Fibroblast of pulmonary artery (primary cell): ENCODE results near the gene CAMK1.

Source experiments
- DNase-seq: peaks from one replicate; pipeline ENCODE4 v3.0.0-alpha.2; 2010; ENCODE audit warnings: low read depth
- H3K4me3 ChIP-seq: replicated peaks from 2 replicates; pipeline ENCODE4 v1.5.1; 2011; ENCODE audit warnings: low read depth, mild to moderate bottlenecking, control low read depth, low read length, moderate library complexity
- TF ChIP-seq, protein P1 (sequence below): IDR thresholded peaks from 2 replicates; pipeline ENCODE4 v1.5.1; 2011; ENCODE audit warnings: mild to moderate bottlenecking, control low read depth, low read length, inconsistent platforms; ENCODE audit errors: missing control alignments

The CAMK1 gene

DNA sequence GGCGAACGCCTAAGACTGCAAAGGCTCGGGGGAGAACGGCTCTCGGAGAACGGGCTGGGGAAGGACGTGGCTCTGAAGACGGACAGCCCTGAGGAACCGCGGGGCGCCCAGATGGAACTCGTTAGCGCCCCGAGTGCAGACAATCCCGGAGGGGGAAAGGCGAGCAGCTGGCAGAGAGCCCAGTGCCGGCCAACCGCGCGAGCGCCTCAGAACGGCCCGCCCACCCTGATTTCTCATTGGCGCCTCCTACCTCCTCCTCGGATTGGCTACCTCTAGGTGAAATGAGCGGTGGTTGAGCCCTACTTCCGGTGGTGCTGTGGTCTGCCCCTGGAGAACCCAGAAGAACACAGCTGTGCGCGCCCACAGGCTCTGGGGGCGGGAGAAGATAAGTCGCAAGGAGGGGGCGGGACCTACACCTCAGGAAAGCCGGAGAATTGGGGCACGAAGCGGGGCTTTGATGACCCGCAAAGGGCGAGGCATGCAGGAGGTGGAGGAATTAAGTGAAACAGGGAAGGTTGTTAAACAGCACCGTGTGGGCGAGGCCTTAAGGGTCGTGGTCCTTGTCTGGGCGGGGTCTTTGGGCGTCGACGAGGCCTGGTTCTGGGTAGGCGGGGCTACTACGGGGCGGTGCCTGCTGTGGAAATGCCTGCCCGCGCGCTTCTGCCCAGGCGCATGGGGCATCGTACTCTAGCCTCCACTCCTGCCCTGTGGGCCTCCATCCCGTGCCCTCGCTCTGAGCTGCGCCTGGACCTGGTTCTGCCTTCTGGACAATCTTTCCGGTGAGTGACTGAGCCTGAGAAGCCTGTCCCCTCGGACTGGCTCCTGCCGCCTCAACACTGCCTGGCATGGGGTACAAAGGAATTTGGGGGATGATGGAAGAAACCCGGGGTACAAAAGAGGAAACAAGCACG is 19.8 kb downstream of the CAMK1 start, which contains the start of gene OGG1:
Gene OGG1, plus strand, starts transcription at position 308 of the 911 bp plus-strand sequence. Its CDS starts 335 bp downstream, at position 643.
- peak; percentile 98 for DNase-seq
- peak within 1 kb of the TSS; percentile 68 for H3K4me3 ChIP-seq
- TF ChIP-seq, protein P1, sequence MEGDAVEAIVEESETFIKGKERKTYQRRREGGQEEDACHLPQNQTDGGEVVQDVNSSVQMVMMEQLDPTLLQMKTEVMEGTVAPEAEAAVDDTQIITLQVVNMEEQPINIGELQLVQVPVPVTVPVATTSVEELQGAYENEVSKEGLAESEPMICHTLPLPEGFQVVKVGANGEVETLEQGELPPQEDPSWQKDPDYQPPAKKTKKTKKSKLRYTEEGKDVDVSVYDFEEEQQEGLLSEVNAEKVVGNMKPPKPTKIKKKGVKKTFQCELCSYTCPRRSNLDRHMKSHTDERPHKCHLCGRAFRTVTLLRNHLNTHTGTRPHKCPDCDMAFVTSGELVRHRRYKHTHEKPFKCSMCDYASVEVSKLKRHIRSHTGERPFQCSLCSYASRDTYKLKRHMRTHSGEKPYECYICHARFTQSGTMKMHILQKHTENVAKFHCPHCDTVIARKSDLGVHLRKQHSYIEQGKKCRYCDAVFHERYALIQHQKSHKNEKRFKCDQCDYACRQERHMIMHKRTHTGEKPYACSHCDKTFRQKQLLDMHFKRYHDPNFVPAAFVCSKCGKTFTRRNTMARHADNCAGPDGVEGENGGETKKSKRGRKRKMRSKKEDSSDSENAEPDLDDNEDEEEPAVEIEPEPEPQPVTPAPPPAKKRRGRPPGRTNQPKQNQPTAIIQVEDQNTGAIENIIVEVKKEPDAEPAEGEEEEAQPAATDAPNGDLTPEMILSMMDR: no peak

DNA sequence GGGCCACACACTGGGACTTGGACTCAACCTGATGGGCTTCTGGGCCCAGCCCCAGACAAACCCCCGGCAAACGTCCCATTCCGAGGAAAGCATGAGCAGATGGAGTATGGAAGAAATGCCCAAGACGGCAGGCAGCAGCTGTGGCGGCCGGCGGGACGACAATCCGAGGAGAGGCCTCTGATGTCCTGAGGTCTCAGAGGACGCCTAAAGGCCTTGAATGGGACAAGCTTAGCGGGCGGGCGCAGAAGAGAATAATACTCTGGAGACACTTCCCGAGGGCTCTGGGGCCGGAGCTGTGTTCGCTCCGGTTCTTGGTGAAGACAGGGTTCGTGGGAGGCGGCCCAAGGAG is 20.5 kb downstream of the CAMK1 start:
- H3K4me3 ChIP-seq: peak overlapping the region; percentile 68
- TF ChIP-seq, protein P1: no peak
- no peak for DNase-seq

DNA sequence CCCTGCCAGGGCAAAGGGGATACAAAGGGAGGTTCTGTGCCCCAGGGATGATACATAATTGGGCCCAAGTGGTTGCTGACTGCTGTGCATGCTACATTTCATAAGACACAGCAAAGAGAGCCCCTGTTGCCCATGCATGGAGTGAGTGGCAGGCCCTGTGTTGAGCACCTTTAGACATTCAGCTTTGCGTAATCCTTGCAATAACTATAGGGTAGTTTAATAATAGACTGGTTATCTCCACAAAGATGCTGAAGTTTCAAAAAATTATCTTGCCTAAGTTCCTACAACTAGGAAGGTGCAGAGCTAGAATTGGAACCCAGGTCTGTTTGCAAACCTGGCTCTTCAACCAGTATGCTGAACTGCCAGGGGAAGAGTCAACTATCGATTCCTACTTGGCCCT is 21.7 kb downstream of the CAMK1 start:
- TF ChIP-seq, protein P1: no peak
- H3K4me3 ChIP-seq: no peak overlapping the region
- DNase-seq: no peak

DNA sequence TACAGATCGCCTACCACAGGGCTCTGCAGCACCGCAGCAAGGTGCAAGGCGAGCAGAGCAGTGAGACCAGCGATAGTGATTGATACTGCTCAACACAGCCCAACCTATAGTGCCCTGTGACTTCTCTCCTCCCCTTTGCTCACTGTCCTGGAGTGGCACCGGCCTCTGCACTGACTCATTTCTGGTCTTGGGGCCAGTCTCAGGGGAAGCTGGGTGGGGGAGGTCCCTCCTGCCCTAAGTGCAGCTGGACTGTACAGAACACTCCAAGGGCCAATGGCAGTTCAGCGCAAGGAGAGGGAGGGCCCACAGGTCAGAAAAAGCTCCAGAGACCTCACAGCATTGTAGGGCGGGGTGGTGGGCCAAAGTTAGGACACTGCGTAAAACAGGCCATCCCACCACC is 22.5 kb downstream of the CAMK1 start:
- TF ChIP-seq, protein P1: no peak
- no peak overlapping the region for H3K4me3 ChIP-seq
- peak; percentile 63 for DNase-seq

DNA sequence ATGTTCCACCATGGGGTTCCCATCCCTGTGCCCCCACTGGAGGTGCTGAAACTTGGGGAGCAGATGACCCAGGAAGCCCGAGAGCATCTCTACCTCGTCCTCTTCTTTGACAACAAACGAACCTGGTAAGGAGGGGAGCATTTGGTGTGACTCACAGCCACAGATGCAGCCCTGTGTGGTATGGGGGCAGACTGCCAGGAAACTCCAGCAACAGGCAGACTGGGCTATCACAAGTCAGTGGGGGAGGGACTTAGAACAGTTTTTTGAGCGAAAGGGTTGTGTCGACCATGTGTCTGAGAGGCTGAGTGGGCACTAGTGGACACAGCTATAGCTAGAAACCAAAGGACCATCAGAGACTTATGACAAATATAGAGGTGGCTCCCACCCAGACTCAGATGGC is 23.4 kb downstream of the CAMK1 start:
- TF ChIP-seq, protein P1: no peak
- peak; percentile 92 for DNase-seq
- no peak overlapping the region for H3K4me3 ChIP-seq

DNA sequence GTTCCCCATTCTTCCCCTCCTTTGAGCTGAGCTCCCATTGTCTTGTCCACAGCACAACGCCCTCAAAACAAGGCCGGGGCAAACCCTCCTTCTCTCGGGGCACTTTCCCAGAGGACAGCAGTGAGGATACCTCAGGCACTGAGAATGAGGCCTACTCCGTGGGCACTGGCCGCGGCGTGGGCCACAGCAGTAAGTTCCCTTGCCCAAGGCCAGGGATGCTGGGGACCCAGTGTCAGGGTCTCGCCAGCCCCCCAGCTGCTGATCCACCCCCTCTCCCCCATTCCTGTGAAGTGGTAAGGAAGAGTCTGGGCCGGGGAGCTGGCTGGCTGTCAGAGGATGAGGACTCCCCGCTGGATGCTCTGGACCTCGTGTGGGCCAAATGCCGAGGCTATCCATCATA is 24.2 kb downstream of the CAMK1 start:
- TF ChIP-seq, protein P1: no peak
- no peak for DNase-seq
- no peak overlapping the region for H3K4me3 ChIP-seq

DNA sequence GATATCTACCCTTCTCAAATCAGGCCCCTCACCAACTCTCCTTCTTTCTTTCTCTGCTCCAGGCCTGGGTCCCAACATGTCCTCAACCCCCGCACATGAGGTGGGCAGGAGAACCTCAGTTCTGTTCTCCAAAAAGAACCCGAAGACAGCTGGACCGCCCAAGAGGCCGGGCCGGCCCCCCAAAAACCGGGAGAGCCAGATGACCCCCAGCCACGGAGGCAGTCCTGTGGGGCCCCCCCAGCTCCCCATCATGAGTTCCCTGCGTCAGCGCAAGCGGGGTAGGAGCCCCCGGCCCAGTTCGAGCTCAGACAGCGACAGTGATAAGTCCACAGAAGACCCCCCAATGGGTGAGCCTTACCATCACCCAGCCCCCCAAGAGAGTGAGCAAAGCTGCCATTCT is 25.6 kb downstream of the CAMK1 start:
- DNase-seq: no peak
- TF ChIP-seq, protein P1: no peak
- no peak overlapping the region for H3K4me3 ChIP-seq
